HG03521 (cell line): Measurements from ENCODE around the gene SYNCRIP.
"Not testable (repeated sequence)": the region's sequence is repeated elsewhere in the genome, so short reads cannot be mapped to it uniquely, and the experiment has no call there.

Experiments used
- ATAC-seq: cut with Tn5 transposase; IDR thresholded peaks from one replicate; pipeline ENCODE4 v1.9.1; 2021; ENCODE audit warnings: mild to moderate bottlenecking, moderate library complexity; ENCODE audit not compliant: unreplicated experiment

The SYNCRIP gene

GRCh38 chr6:85642774-85643536 is at the start of gene SYNCRIP:
SYNCRIP (minus strand) TSS chr6:85642886; CDS start chr6:85641439, 1,447 bp downstream.
- ATAC-seq: peak; percentile 67

- ATAC-seq: no peak
Measured at GRCh38 chr6:85691478-85691877, 48.8 kb upstream of the SYNCRIP start.

GRCh38 chr6:85690071-85690470 is 47.4 kb upstream of the SYNCRIP start:
- ATAC-seq: no peak

- peak; percentile 68 for ATAC-seq
Measured at GRCh38 chr6:85685713-85686112, 43.0 kb upstream of the SYNCRIP start.

GRCh38 chr6:85684809-85685171 is 42.1 kb upstream of the SYNCRIP start:
- ATAC-seq: no peak

- ATAC-seq: no peak
Measured at GRCh38 chr6:85684133-85684808, 41.6 kb upstream of the SYNCRIP start.

- not testable (repeated sequence) for ATAC-seq
Measured at GRCh38 chr6:85681899-85682298, 39.2 kb upstream of the SYNCRIP start.

GRCh38 chr6:85680388-85680787 is 37.7 kb upstream of the SYNCRIP start:
- ATAC-seq: no peak

- ATAC-seq: no peak
Measured at GRCh38 chr6:85679445-85680123, 36.9 kb upstream of the SYNCRIP start.

- peak; percentile 84 for ATAC-seq
Measured at GRCh38 chr6:85678602-85679444, 36.1 kb upstream of the SYNCRIP start.

GRCh38 chr6:85678026-85678601 is 35.4 kb upstream of the SYNCRIP start:
- no peak for ATAC-seq

- no peak for ATAC-seq
Measured at GRCh38 chr6:85677234-85677956, 34.7 kb upstream of the SYNCRIP start.

- no peak for ATAC-seq
Measured at GRCh38 chr6:85676086-85676729, 33.5 kb upstream of the SYNCRIP start.

GRCh38 chr6:85675030-85675819 is 32.5 kb upstream of the SYNCRIP start:
- ATAC-seq: no peak

- no peak for ATAC-seq
Measured at GRCh38 chr6:85674604-85675003, 31.9 kb upstream of the SYNCRIP start.

GRCh38 chr6:85673198-85674139 is 30.8 kb upstream of the SYNCRIP start:
- ATAC-seq: no peak

GRCh38 chr6:85672623-85673022 is 29.9 kb upstream of the SYNCRIP start:
- no peak for ATAC-seq

GRCh38 chr6:85672050-85672449 is 29.4 kb upstream of the SYNCRIP start:
- no peak for ATAC-seq
